HG02870 (cell line): Measurements from ENCODE around the gene TTC34.

ENCODE experiments used
- ATAC-seq: cut with Tn5 transposase; IDR thresholded peaks from one replicate; pipeline ENCODE4 v1.9.1; 2021; ENCODE audit warnings: mild to moderate bottlenecking, moderate library complexity; ENCODE audit not compliant: unreplicated experiment

Gene TTC34

DNA sequence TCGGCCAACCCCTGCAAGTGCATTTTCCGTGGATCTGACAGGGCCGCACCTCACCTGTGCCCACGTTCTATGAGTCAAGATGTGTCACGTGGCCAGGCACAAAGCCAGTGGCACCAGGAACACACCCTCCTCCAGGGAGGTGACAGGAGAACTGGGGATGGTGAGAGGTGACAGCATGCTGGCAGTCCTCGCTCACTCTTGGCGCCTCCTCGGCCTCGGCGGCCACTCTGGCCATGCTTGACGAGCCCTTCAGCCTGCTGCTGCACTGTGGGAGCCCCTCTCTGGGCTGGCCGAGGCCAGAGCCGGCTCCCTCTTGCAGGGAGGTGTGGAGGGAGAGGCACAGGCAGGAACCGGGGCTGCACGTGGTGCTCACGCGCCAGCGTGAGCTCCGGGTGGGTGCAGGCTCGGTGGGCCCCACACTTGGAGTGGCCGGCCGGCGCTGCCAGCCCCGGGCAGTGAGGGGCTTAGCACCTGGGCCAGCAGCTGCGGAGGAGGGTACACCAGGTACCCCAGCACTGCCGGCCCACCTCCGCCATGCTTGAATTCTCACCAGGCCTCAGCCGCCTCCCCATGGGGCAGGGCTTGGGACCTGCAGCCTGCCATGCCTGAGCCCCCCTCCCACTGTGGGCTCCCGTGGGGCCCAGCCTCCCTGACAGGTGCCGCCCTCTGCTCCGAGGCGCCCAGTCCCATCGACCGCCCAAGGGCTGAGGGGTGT lies 11.6 kb upstream of the TTC34 start:
- ATAC-seq, result no peak

DNA sequence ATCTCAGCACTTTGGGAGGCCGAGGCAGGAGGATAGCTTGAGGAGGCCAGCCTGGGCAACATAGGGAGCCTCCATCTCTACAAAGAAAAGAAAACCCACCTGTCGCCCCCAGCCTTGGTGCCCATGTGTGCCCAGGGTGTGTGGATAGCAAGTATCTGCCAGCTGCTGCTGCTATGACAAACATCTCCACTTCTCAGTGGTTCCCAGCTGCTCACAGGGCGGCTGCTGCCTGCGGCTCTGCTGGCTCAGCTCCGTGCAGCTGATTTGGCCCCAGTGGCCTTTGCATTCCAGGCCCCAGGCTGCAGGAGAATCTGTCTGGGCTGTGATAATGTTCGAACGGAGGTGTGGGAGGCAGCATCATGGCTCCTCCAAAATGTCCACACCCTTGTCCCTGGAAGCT lies 10.6 kb upstream of the TTC34 start:
- no peak for ATAC-seq

DNA sequence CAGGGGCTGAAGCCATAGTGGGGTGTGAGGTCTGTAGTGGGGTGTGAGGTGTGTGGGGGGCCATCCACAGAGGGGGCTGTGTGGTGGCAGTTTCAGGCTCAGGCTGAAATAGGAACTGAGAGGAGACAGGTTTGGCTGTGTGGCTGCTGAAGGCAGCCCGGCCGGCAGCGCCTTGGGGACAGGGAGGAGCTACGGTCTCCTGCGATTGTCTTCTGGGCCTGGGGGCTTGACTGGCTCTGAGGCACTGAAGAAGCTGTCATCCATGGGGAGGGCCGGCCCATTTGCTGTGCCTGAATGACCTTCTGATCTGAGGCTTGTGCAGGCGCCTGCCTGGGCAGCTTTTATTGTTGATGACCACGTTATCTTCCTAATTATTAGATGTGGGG lies 10.0 kb upstream of the TTC34 start:
- ATAC-seq, result no peak

DNA sequence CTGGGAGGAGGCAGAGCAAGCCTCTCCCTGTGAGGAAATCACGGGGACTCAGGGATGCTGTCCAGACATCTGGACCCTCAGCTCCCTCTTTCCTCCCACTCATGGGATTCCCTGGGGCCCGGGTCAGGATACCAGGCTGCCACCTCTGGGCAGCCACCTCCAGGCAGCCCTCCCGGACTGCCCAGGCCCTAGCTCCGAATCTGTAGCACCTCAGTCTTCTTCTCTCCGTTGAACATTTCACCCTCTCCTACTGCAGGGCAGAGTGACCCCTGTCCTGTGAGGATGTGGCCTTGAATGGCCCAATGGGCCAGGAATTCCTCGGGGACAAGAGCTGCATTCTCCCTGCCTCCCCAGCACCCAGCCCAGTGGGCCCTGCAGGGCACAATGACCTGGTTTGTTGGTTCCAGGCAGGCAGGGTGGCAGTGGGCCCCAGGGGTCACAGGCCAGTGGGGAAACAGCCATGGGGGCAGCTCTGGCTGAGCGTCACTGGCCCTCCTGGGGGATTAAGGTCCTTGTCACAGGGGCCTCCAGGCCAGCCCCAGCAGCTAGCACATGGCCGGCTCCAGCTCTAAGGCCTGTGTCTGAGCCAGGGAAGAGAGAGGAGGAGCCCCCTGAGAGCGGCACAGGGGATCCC lies 9.5 kb upstream of the TTC34 start:
- ATAC-seq, result no peak

DNA sequence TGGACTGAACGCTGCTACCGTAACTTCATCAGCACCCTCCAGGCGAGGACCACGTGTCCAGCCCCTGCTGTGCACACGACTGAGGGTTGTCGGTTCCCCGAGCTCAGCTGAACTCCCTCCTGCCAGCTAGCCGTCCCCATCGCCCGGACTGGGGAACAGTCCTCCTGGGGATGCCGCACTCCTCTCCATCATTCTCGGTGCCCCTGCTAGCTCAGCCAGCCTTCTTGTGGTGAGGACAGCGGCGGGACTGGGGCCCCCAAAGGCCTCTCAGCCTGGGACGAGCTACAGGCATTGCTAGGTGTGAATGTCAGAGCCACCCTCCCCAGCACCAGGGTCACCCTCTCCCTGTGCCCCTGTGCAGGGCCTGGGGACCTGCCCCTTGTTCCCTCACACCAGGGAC lies 8.8 kb upstream of the TTC34 start:
- no peak for ATAC-seq

DNA sequence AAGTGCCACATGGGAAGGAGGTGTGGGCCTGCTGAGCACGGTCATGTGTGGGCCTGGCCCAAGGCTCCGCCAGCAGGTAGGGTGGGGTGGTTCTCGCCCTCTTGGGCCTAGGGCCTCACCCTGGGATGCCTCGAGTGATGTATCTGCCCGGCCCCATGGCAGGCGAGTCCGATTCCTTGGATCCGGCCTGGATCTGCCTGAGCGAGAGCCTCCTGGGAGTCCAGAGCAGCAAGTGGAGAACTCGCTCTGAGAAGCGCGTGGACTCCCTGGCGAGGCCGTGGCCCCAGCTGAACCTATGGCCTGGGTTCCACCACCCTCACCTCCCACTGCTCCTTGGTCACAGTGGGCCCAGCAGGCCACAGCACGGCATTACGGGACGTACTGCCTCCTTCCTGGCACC lies 8.2 kb upstream of the TTC34 start:
- no peak for ATAC-seq

DNA sequence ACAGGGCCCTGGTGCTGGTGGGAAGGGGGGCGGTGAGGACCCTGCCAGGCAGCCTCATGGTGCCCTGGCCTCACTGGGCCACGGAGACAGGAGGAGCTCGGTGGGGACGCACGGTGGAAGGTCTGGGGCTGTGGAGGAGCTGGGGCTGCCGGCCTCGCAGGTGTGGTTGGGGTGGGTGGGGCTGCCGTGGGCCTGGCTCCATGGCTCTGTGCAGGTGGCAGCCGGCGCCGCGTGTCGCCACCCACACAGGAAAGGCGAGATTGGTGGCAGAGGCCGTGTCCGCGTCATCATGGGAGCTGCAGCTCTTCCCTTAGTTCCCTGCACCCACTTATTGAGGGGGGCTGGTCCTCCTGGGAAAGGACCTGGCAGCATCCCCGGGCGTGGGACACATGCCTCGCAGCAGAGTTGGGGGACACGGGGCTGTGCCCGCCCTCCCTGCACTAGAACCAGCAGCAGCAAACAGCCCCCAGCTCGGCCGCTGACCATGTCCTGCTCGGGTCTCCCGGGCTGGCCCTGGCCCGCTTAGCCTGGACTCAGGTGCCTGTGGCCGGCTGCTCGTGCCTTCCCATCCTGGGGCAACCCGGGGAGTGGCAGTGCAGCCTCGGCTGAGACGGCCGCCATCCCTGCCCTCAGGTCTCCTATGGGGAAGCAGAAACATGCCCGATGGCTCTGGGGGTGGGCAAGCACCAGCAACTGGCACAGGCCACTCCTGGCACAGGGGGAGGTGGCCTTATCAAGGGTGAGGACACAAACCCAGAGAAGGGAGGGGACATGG lies 7.5 kb upstream of the TTC34 start:
- ATAC-seq, result no peak

DNA sequence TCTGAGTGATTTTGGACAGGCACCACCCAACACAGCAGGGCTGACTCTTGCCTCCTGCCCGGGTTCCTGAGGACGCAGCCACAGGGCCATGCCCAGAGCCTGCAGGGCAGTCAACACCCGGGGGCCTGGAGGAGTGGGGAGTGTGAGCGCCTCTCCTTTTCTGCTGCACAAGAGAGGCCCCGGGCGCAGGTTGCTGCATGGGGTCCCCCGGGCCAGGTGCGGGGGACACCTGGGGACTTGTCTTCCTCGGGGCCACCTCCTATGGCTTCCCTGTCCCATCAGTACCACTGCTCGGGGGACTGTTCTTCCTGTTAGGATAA lies 6.9 kb upstream of the TTC34 start:
- ATAC-seq, result no peak

DNA sequence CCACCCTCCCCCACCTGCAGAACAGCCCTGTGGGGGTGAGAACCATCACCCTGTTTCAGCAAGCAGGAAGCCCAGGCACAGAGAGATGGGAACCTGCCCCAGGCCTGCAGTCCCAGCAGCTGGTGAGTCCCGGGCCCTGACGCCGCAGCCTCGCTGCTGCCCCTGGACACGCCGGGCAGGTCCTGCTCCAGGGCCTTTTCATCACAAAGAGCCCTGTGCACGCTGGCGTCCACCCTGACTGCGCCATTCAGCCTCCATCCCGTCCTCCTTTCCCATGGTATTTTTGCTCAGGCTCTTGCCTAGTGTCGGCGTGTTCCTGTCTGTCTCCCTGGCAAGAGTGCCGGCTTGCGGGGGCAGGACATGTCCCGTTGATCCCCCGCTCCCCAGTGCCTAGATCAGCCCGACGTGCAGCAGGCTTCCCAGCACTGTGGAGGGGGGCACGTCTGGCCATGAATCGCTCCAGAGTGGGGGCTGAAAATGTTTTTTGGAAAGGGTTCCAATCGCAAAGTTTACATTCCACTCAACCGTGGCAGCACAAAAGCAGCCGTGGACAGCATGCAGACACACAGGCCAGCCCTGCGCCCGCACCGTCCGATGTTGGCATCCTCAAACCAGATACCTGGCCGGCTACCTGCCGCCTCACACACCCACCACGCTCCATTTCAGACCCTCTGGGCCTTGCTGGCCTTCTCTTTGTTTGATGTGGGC lies 6.3 kb upstream of the TTC34 start:
- no peak for ATAC-seq

DNA sequence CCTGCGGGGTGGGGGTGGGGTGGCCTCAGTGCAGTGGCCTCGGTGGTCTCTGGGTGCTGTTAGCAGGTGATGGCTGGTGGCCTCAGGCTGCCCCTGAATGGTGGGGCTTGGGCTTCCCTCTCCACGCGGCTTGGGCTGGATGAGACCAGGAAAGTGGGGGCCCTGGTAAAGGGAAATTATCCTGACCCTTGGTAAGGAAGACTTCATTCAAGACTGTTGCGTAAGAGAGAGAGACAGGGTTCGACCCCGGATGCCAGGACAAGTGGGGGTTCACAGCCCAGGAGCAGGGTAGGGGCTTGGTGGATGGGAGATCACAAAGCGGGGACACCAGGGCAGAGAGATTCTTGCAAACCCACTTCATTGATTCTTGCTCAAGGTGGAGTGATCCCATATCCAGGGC lies 5.5 kb upstream of the TTC34 start:
- ATAC-seq, result no peak

DNA sequence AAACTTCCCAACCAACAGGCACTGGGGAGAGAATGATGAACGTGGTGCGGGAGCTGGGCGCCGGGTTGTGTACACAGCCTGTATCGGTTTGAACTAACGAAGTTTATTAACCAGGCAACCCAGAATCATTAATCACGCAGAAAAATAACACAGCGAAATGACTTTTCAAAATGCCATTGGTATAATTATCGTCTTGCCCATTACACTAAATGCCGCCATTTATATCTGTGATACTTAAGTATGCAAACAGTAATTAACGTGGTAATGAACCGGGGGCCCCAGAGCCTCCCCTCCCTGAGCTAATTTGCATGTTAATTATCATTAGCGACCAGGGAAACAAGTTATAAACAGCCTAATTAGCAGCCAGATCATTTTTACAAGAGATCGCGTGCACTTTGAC lies 5.1 kb upstream of the TTC34 start:
- no peak for ATAC-seq

DNA sequence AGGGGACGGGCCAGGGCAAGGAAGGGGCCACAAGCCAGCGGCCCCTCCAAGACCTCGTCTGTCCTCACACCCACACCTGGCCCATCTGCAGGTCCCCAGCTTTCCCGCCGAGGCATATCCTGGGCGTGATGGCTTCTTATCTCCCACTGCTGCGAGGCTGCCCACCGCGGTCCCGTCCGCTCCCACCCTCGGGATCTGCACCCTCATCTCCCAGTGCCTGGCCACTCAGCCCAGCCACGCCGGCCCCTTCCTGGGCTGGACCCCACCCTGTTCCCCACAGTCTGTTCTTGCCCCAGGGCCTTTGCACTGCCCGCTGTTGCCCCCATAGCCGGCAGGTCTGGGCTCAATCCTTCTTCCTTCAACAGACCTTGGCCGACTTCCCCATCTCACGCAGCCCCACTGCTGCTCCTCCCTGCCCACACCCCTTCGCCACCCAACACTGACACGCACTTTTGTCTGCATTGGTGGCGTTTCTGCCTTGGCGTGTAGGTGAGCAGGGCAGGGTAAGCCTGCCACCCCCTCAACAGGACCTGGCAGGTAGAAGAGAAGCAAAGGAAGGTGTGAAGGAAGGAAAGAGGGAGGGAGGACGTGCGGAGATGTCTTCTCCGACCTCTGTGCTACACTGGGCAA lies 4.4 kb upstream of the TTC34 start:
- no peak for ATAC-seq

DNA sequence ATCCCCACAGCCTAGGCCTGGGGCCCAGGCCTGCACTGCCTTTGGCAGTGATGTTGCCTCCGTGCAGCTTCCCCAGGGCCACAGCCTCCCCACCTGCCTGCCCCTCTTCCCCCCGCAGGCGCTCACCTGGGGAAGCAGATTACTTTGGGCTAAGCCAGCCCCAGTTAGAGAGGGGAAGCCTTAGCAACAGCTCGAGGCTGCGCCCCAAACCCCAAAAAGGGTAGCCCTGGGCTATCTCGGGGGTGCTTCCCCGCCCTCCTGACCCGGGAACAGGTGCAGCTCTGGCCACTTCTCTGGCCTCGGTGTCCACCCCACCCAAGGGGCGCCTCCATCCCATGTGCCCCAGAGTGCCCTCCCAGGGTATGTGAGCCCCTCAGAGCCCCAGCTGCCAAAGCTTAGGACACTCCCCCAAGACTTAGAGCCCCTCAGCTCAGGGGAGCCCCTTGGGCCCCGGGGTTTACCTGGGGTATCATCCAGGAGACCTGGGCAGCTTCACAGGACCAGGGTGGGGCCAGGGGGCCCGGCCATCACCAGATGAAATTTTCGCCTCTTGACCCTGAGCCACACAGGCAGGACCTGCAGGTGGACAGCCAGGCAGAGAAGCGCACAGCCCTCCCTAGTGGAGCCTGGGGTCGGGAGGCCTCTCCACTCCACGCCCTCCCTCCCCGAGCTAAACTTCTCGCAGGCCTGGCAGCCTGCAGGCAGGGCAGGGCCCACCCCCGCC lies 3.3 kb upstream of the TTC34 start:
- no peak for ATAC-seq

DNA sequence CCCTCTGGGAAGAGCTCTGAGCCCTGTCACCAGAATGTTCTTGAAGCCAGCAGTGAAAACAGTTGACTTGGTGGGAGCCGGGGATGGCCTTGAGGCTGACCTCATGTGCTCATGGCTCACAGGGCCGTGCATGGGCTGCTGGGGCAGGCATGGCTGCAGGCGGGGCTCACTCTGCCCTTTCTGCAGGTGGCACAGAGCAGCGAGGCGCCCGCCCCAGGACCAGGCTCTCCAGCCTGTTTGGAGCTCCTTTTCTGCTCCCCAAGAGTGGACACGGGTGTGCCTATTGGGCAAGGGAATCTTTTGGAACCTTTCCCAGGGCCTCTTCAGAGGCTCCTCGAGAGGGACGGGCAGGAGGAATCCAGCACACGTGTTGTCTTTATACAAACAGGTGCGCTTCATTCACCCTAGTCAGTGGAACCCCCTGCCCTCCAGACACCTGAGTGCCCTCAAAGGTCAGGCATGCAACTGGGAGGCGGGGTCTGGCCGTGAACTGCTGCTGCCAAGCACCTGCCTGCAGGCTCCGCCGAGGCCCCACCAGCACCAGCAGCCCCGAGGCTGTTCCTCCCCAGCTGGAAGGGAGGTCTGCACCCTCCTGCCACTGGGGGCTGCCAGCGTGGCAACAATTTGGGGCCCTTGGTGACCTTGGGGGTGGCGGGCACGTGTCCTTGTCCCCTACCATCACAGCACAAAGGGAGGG lies 2.6 kb upstream of the TTC34 start:
- ATAC-seq, result no peak

DNA sequence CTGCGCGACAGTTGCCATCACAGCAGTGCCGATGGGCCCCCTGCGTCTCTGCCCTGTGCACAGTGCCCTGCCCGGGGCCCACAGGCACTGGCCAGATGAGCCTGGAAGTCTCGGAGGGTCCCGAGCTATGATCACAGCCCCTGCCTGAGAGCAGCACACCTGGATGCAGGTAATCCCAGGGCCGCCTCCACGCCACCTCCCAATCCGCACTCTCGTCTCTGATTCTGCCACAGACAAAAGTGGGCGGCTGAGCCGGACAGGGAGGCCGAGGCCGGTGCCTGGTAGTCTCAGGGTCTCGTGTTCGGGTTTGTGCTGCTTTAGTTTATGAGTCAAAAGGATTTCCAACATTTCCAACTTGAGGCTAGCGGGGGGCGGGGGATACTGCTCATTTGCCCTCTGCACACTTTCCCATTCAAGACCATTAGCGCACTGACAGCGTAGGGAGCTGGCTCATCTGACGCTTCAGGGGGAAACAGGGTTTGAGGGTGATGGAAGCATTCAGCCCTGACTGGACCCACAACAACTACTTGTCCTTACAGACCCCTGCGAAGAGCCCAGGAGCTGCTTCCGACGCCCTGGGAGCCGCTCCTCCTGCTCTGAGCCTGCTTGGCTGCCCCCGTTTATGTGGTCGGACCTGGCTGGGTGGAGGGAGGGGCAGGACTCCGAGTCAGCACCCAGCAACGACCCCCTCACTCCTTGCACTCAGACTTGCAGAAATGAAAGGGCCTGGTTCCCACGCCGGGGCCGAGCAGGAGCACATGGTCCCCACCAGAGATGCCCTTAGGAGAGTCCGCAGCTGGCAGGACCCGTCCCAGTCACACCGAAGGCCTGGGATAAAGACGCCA lies 1.8 kb upstream of the TTC34 start:
- no peak for ATAC-seq

DNA sequence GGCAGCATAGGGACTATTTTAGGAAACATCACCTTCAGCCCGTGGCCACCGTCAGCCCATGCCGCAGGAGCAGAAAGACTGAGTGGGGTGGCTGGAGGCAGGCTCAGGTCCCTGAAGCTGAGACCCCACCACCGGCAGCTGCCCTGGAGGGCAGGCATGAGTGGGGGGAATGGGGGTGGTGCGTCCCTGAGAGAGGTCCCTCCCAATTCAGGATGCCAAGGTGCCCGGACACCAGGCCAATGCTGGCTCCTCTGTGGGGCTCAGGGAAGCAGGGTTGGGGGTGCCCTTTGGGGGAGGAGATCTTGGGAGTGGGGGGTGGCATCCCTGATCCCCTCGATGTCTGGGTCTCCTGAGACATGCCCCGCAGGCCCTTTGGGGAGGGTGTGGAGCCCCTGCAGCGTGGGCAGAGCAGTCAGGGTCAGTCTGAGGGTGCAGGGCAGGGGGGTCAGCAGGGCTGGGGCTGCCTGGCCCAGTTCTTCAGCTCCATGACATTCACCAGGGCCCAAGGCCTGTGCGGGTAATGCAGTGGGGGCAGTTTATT lies 998 bp upstream of the TTC34 start:
- ATAC-seq, result no peak

DNA sequence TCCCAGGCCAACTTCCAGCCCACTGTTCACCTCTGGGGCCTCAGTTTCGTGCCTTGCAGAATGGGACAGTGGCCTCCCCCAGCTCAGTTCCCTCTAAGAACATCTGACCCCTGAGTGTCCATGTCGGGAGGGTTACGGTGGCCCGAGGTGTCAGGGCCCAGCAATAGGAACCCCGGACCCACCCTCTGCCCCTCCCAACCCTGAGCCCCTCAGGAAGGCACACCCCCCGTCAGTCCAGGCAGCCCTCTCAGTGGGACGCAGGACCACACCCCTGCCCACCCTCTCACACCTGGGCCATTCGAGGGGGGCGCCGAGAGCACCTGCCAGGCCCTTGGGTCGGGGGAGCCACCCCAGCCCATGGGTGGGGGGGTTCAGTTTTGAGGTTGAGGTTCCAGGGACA lies 447 bp downstream of the TTC34 start:
- no peak for ATAC-seq

DNA sequence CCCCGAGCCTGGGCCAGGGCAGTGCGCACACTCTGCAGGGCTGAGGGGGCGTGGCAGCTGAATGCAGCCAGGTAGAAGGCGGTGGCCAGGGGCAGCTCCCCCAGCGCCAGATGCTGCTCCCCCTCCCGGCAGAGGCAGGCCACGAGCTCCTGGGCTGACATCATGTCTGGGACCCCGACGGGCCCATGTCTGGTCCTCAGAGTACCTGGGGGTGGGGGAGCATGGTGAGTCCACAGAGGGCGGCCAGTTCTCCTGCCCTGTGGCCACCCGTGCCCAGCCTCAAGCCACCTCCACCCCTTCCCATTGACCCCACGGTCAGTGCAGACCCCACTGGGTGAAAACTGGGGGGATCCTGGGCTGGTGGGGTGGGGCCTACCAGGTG lies 838 bp downstream of the TTC34 start:
- no peak for ATAC-seq
